OCI-LY7 (cell line): ENCODE data around the gene ARHGAP4. TPM values are rescaled to one million over a fixed set of nuclear protein-coding genes. Genes with fewer than 3 reads are reported as not detected.

Experiments used
- BruUV-seq: library from RNA; stranded (reverse); fragments of 400-500 nt; replicated peaks from 2 replicates; lab custom pipeline; 2021; lab: Mats Ljungman, UMichigan
- CTCF ChIA-PET: fragments of 300-600 bp; sonication (Branson Sonifier 250); formaldehyde crosslinking; loops from one replicate; lab custom pipeline; 2022; ENCODE audit warnings: antibody characterized with exemption; ENCODE audit not compliant: unreplicated experiment; lab: Charles Lee
- POLR2A ChIA-PET: fragments of 300-600 bp; sonication (Branson Sonifier 250); formaldehyde crosslinking; loops from one replicate; lab custom pipeline; 2022; ENCODE audit warnings: antibody characterized with exemption; lab: Charles Lee
- DNase-seq: peaks from one replicate; pipeline ENCODE4 v3.0.0-alpha.2; 2015; ENCODE audit warnings: low spot score
- H2AFZ ChIP-seq: fragments of 200-600 bp; sonication (generic), shearing (Covaris generic); 2 replicates; pipeline ENCODE4 v1.6.1; 2014; ENCODE audit warnings: mild to moderate bottlenecking, antibody characterized with exemption, low read length, moderate library complexity
- H3K27ac ChIP-seq: fragments of 200-600 bp; sonication (generic); 2 replicates; pipeline ENCODE4 v1.5.1; 2014; ENCODE audit warnings: mixed run types, low read depth, mild to moderate bottlenecking, moderate library complexity, low read length, inconsistent platforms; ENCODE audit not compliant: poor library complexity, severe bottlenecking
- H3K36me3 ChIP-seq: fragments of 200-600 bp; sonication (generic); 2 replicates; pipeline ENCODE4 v1.6.1; 2014; ENCODE audit warnings: mild to moderate bottlenecking, antibody characterized with exemption, low read length, moderate library complexity, mixed read lengths; ENCODE audit not compliant: insufficient read depth
- H3K4me1 ChIP-seq: fragments of 200-600 bp; sonication (generic); 2 replicates; pipeline ENCODE4 v1.5.1; 2014; ENCODE audit warnings: mild to moderate bottlenecking, low read length; ENCODE audit not compliant: insufficient read depth, poor library complexity, severe bottlenecking
- H3K4me2 ChIP-seq: fragments of 200-600 bp; sonication (generic); 2 replicates; pipeline ENCODE4 v1.6.1; 2014; ENCODE audit warnings: mild to moderate bottlenecking, low read length
- H3K4me3 ChIP-seq: fragments of 200-600 bp; sonication (generic); 2 replicates; pipeline ENCODE4 v1.5.1; 2014; ENCODE audit warnings: mild to moderate bottlenecking, low read depth, low read length; ENCODE audit not compliant: poor library complexity, severe bottlenecking
- H3K79me2 ChIP-seq: fragments of 200-600 bp; sonication (generic); 2 replicates; pipeline ENCODE4 v1.6.1; 2016; ENCODE audit warnings: low read depth, mild to moderate bottlenecking, low read length, moderate library complexity, mixed read lengths; ENCODE audit not compliant: insufficient read depth
- H3K9me2 ChIP-seq: fragments of 200-600 bp; sonication (generic); 2 replicates; pipeline ENCODE4 v1.6.1; 2016; ENCODE audit warnings: mild to moderate bottlenecking, low read length, mixed read lengths; ENCODE audit not compliant: insufficient read depth
- H3K9me3 ChIP-seq: fragments of 200-600 bp; sonication (generic); 2 replicates; pipeline ENCODE4 v1.6.1; 2014; ENCODE audit warnings: mild to moderate bottlenecking, mixed run types, low read length, mixed read lengths
- H4K20me1 ChIP-seq: fragments of 200-600 bp; sonication (generic); 2 replicates; pipeline ENCODE4 v1.6.1; 2014; ENCODE audit warnings: mild to moderate bottlenecking, antibody characterized with exemption, low read length, moderate library complexity, mixed read lengths; ENCODE audit not compliant: insufficient read depth
- EZH2phosphoT487 ChIP-seq: fragments of 200-600 bp; sonication (generic); IDR thresholded peaks from 2 replicates; pipeline ENCODE4 v1.6.1; 2018; ENCODE audit warnings: low read depth, borderline replicate concordance, mild to moderate bottlenecking, mixed run types, antibody characterized with exemption, low read length, moderate library complexity, mixed read lengths
- intact Hi-C: fragments of 100-400 bp; cut with micrococcal nuclease; formaldehyde crosslinking; loops from one replicate; pipeline ENCODE4 v1.10.0; 2022; ENCODE audit not compliant: unreplicated experiment
- total RNA-seq, 2 experiments: library from RNA; depleted of rRNA in 1 of 2; stranded (reverse); fragments of >200 nt in 1 of 2; shearing (Covaris generic) in 1 of 2; gene quantifications; 2 replicates each; pipeline ENCODE4 v1.2.3, GENCODE V29; 2014 to 2022
- TF ChIP-seq, protein P1 (sequence below): fragments of 200-600 bp; sonication (generic); conservative IDR thresholded peaks from 2 replicates; pipeline ENCODE4 v1.5.1; 2014; ENCODE audit warnings: mild to moderate bottlenecking, antibody characterized with exemption, low read length, moderate library complexity, mixed read lengths

ARHGAP4 gene
- total RNA-seq, 2 experiments from 2014 or later, result 126 to 128 TPM

GRCh38 chrX:153931151-153931550 lies 5.1 kb upstream of the ARHGAP4 start:
- DNase-seq, result no peak
- H4K20me1 ChIP-seq, result no peaks in the 10 kb centered on the region
- intact Hi-C loops, result no loop called here
- TF ChIP-seq, protein P1, sequence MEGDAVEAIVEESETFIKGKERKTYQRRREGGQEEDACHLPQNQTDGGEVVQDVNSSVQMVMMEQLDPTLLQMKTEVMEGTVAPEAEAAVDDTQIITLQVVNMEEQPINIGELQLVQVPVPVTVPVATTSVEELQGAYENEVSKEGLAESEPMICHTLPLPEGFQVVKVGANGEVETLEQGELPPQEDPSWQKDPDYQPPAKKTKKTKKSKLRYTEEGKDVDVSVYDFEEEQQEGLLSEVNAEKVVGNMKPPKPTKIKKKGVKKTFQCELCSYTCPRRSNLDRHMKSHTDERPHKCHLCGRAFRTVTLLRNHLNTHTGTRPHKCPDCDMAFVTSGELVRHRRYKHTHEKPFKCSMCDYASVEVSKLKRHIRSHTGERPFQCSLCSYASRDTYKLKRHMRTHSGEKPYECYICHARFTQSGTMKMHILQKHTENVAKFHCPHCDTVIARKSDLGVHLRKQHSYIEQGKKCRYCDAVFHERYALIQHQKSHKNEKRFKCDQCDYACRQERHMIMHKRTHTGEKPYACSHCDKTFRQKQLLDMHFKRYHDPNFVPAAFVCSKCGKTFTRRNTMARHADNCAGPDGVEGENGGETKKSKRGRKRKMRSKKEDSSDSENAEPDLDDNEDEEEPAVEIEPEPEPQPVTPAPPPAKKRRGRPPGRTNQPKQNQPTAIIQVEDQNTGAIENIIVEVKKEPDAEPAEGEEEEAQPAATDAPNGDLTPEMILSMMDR, result no peak
- no peak for TF ChIP-seq EZH2phosphoT487
- no peak overlapping the region for H3K4me3 ChIP-seq
- BruUV-seq, result no TSS peak
- peaks cover 32% of the 10 kb centered on the region for H3K36me3 ChIP-seq
- H3K27ac ChIP-seq, result no peak overlapping the region
- H2AFZ ChIP-seq, result no peak overlapping the region
- peaks cover 10% of the 10 kb centered on the region; the same call in 1 of the 2 replicates for H3K79me2 ChIP-seq
- H3K4me1 ChIP-seq, result peaks cover 23% of the 10 kb centered on the region
- POLR2A ChIA-PET, result no interaction called here
- H3K4me2 ChIP-seq, result no peak overlapping the region
- CTCF ChIA-PET, result interaction anchor here (0.6 kb wide), 1 partner anchor 313 kb away, joined by 3 read pairs; no protein-coding TSS in a partner anchor
- H3K9me3 ChIP-seq, result no peaks in the 10 kb centered on the region
- no peaks in the 10 kb centered on the region for H3K9me2 ChIP-seq

DNA sequence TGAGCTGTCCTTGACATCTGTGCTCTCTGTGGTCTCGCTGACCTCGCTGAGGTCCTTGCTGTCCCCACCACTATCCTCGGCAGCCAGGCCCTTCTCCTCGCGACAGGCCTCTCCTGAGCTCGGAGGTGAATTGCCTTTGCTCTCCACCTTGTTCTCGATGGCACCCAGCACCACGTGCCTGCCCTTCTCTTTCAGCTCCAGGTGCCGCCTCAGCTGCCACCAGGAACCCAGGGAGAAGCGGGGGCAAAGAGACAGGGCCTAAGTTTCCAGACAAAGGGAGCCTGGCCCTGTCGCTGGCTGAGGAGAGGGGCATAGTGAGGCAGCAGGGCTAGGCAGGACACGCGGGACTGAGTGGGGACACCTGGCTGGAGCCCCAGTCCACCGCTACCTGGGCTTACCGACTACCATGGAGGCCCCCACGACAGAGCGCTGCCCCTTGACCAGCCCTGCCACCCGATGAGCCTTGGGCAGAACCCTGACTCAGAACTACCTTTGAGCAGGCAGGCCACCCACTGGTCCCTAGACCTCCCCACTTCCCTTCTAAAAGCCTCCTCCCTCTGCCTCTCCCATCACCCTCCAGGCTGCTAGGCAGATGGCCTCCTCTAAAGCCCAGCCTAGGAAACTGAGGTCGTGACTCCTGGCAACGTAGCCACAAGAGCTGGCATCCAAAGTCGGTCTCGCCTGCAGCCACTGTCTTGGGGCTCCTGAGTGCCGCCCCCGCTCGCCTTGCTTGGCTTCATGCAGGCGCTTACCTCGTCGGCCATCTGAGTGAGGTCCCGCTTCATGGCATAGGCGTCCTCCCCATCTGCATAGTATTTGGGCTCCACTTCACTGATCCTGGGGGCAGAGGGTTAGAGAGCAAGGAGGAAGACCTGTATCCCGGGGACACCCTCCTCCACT lies 4.2 kb upstream of the ARHGAP4 start:
- DNase-seq, result no peak
- Histone ChIP-seq H2AFZ (no peak overlapping the region), H3K27ac (peak overlapping the region; percentile 72), H3K4me2 (peak overlapping the region; percentile 77; the same call in 1 of the 2 replicates), H3K4me3 (no peak overlapping the region), H3K9me2 (no peaks in the 10 kb centered on the region), H4K20me1 (no peaks in the 10 kb centered on the region), H3K9me3 (no peaks in the 10 kb centered on the region), H3K79me2 (peaks cover 13% of the 10 kb centered on the region; the same call in 1 of the 2 replicates), H3K36me3 (peaks cover 37% of the 10 kb centered on the region), H3K4me1 (peaks cover 21% of the 10 kb centered on the region)
- no TSS peak for BruUV-seq
- intact Hi-C loops, result no loop called here
- POLR2A ChIA-PET, result interaction anchor here (2.0 kb wide), 1 partner anchor 9 kb away, joined by 8 read pairs; no protein-coding TSS in a partner anchor
- TF ChIP-seq, protein P1, result no peak
- no peak for TF ChIP-seq EZH2phosphoT487
- CTCF ChIA-PET, result interaction anchor here (0.6 kb wide), 1 partner anchor 312 kb away, joined by 3 read pairs; no protein-coding TSS in a partner anchor
